Osteoblast (primary cell): ENCODE results near the gene WNK1. TPM values are rescaled to one million over a fixed set of nuclear protein-coding genes. Genes with fewer than 3 reads are reported as not detected.

Source experiments
- DNase-seq: peaks from one replicate; pipeline ENCODE4 v3.0.0; 2011; ENCODE audit warnings: low spot score, mixed read lengths; ENCODE audit not compliant: insufficient read length; ENCODE audit errors: missing footprints
- H2AFZ ChIP-seq: 2 replicates; pipeline ENCODE4 v1.6.0; 2011; ENCODE audit warnings: mild to moderate bottlenecking, low read length
- H3K27ac ChIP-seq: 2 replicates; pipeline ENCODE4 v1.5.1; 2011; ENCODE audit warnings: mild to moderate bottlenecking, low read depth, low read length, moderate library complexity
- H3K27me3 ChIP-seq: 2 replicates; pipeline ENCODE4 v1.6.0; 2012; ENCODE audit warnings: mild to moderate bottlenecking, control low read depth, inconsistent platforms, low read length, moderate library complexity; ENCODE audit not compliant: insufficient read depth
- H3K36me3 ChIP-seq: 2 replicates; pipeline ENCODE4 v1.5.1; 2011; ENCODE audit warnings: mild to moderate bottlenecking, low read length, control low read depth, moderate library complexity; ENCODE audit not compliant: insufficient read depth
- H3K4me1 ChIP-seq: 2 replicates; pipeline ENCODE4 v1.5.1; 2011; ENCODE audit warnings: mild to moderate bottlenecking, low read length, control low read depth, moderate library complexity; ENCODE audit not compliant: insufficient read depth
- H3K4me2 ChIP-seq: 2 replicates; pipeline ENCODE4 v1.6.0; 2011; ENCODE audit warnings: mild to moderate bottlenecking, low read length; ENCODE audit not compliant: insufficient read depth
- H3K4me3 ChIP-seq: fragments of 200-600 bp; sonication (generic); 3 replicates; pipeline ENCODE4 v1.5.1; 2012; ENCODE audit warnings: mild to moderate bottlenecking, low read length, inconsistent platforms; ENCODE audit not compliant: insufficient read depth
- H3K79me2 ChIP-seq: 2 replicates; pipeline ENCODE4 v1.6.0; 2012; ENCODE audit warnings: mild to moderate bottlenecking, low read length, control low read depth, inconsistent platforms; ENCODE audit not compliant: insufficient read depth
- H3K9me3 ChIP-seq: 2 replicates; pipeline ENCODE4 v1.5.1; 2011; ENCODE audit warnings: low read depth, low read length, control low read depth
- H4K20me1 ChIP-seq: 2 replicates; pipeline ENCODE4 v1.6.0; 2012; ENCODE audit warnings: mild to moderate bottlenecking, low read length, control low read depth; ENCODE audit not compliant: insufficient read depth
- total RNA-seq: library from RNA; depleted of rRNA; stranded (reverse); fragments of >200 nt; gene quantifications from 2 replicates; pipeline ENCODE4 v1.2.3, GENCODE V29; 2012
- TF ChIP-seq, protein P1 (sequence below): IDR thresholded peaks from 2 replicates; pipeline ENCODE4 v1.5.1; 2011; ENCODE audit warnings: mild to moderate bottlenecking, low read depth, low read length, moderate library complexity; ENCODE audit errors: extremely low read depth

Gene WNK1
- total RNA-seq, 1 donor: 110 TPM

DNA sequence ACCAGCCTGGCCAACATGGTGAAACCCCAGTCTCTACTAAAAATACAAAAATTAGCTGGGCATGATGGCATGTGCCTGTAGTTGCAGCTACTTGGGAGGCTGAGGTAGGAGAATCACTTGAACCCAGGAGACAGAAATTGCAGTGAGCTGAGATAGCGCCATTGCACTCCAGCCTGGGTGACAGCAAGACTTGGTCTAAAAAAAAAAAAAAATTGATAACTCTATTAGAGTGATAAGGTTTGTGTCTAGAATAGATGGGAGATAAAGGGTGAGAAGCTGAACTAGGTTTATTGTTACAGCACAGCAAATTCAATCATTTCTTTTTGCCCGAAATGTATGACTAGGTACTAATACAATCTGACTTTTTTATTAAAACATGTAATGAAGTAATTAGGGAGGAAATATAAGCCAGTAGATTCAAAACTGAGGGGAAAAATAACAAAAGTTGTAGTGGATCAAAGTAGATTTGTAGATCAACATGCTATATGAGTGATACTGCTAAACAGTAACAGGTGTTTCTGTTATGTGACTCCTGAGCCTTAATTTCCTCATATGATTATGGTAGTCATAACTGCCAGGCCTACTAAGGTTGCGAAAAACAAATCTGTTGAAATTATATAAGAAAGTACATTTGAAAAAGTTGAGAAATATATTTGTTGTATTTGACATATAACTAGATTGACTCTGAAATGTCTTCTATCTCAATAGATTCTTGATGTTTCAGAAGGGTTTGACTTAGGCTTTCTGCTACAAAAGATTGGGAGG, 83.6 kb downstream of the WNK1 start:
- H3K27ac ChIP-seq: no peak overlapping the region
- H3K9me3 ChIP-seq: no peaks in the 10 kb centered on the region
- peaks cover 11% of the 10 kb centered on the region for H3K36me3 ChIP-seq
- H3K4me3 ChIP-seq: no peak overlapping the region
- TF ChIP-seq, protein P1, sequence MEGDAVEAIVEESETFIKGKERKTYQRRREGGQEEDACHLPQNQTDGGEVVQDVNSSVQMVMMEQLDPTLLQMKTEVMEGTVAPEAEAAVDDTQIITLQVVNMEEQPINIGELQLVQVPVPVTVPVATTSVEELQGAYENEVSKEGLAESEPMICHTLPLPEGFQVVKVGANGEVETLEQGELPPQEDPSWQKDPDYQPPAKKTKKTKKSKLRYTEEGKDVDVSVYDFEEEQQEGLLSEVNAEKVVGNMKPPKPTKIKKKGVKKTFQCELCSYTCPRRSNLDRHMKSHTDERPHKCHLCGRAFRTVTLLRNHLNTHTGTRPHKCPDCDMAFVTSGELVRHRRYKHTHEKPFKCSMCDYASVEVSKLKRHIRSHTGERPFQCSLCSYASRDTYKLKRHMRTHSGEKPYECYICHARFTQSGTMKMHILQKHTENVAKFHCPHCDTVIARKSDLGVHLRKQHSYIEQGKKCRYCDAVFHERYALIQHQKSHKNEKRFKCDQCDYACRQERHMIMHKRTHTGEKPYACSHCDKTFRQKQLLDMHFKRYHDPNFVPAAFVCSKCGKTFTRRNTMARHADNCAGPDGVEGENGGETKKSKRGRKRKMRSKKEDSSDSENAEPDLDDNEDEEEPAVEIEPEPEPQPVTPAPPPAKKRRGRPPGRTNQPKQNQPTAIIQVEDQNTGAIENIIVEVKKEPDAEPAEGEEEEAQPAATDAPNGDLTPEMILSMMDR: no peak
- DNase-seq: no peak
- peaks cover 61% of the 10 kb centered on the region for H3K79me2 ChIP-seq
- no peak overlapping the region for H2AFZ ChIP-seq
- no peaks in the 10 kb centered on the region for H3K4me1 ChIP-seq
- H3K27me3 ChIP-seq: no peaks in the 10 kb centered on the region
- H3K4me2 ChIP-seq: no peak overlapping the region
- H4K20me1 ChIP-seq: no peaks in the 10 kb centered on the region

DNA sequence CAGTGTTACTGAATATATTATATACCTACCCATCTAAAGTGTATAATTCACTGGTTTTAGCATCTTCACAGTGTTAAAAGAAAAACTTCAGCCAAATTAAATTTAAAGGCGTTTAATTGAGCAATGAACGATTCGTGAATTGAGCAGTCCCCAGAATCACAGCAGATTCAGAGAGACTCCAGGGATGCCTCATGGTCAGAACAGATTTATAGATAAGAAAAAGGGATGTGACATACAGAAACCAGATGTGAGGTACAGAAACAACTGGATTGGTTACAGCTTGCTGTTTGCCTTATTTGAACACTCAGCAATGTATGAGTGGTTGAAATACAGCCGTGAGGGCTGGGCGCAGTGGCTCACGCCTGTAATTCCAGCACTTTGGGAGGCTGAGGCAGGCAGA, 84.6 kb downstream of the WNK1 start:
- H3K27me3 ChIP-seq: no peaks in the 10 kb centered on the region
- H4K20me1 ChIP-seq: peaks cover 3% of the 10 kb centered on the region
- no peak overlapping the region for H2AFZ ChIP-seq
- DNase-seq: no peak
- H3K4me3 ChIP-seq: no peak overlapping the region
- H3K27ac ChIP-seq: no peak overlapping the region
- TF ChIP-seq, protein P1: no peak
- peaks cover 69% of the 10 kb centered on the region for H3K79me2 ChIP-seq
- no peak overlapping the region for H3K4me2 ChIP-seq
- H3K9me3 ChIP-seq: no peaks in the 10 kb centered on the region
- peaks cover 11% of the 10 kb centered on the region for H3K36me3 ChIP-seq
- H3K4me1 ChIP-seq: no peaks in the 10 kb centered on the region

DNA sequence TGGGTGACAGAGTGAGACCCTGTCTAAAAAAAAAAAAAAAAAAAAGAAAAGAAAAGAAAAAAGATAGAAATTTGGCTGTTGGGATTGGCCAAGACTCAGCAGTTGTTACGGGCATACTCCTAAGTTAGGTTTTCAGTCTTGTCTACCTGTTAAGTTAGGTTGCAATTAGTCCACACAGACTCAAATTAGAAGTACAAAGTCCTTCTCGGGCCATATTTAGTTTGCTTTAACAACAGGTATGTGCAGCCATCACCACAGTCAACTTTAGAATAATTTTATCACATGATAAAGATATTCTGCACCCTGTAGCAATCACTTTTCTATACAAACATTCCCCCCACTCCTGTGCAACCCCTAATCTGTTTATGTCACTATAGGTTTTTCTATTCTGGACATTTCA, 85.2 kb downstream of the WNK1 start:
- Histone ChIP-seq H3K27ac (no peak overlapping the region), H2AFZ (no peak overlapping the region), H3K27me3 (no peaks in the 10 kb centered on the region), H3K9me3 (no peaks in the 10 kb centered on the region), H3K4me2 (no peak overlapping the region), H3K4me3 (no peak overlapping the region), H3K79me2 (peaks cover 68% of the 10 kb centered on the region), H3K36me3 (peaks cover 11% of the 10 kb centered on the region), H3K4me1 (no peaks in the 10 kb centered on the region), H4K20me1 (peaks cover 3% of the 10 kb centered on the region)
- TF ChIP-seq, protein P1: no peak
- no peak for DNase-seq

GRCh38 chr12:843609-844008, 91.2 kb downstream of the WNK1 start:
- Histone ChIP-seq H3K79me2 (peaks cover 70% of the 10 kb centered on the region), H4K20me1 (peaks cover 11% of the 10 kb centered on the region), H3K4me1 (peaks cover 16% of the 10 kb centered on the region), H3K9me3 (no peaks in the 10 kb centered on the region), H2AFZ (no peak overlapping the region), H3K4me2 (no peak overlapping the region), H3K27ac (no peak overlapping the region), H3K4me3 (no peak overlapping the region), H3K36me3 (peaks cover 5% of the 10 kb centered on the region), H3K27me3 (no peaks in the 10 kb centered on the region)
- no peak for DNase-seq
- TF ChIP-seq, protein P1: no peak
